Stimulated activated CD8-positive, alpha-beta memory T cell treated with anti-CD3 and anti-CD28 coated beads, Interleukin-7, amount 100 ng/mL, for 1 hour (primary cell): Measurements from ENCODE around the gene MCM3.

ENCODE experiments used
- DNase-seq, 2 donors: peaks; one replicate each; pipeline ENCODE4 v3.0.0-alpha.2; 2020; ENCODE audit warnings: low read depth in 2 of 2

Gene MCM3

DNA sequence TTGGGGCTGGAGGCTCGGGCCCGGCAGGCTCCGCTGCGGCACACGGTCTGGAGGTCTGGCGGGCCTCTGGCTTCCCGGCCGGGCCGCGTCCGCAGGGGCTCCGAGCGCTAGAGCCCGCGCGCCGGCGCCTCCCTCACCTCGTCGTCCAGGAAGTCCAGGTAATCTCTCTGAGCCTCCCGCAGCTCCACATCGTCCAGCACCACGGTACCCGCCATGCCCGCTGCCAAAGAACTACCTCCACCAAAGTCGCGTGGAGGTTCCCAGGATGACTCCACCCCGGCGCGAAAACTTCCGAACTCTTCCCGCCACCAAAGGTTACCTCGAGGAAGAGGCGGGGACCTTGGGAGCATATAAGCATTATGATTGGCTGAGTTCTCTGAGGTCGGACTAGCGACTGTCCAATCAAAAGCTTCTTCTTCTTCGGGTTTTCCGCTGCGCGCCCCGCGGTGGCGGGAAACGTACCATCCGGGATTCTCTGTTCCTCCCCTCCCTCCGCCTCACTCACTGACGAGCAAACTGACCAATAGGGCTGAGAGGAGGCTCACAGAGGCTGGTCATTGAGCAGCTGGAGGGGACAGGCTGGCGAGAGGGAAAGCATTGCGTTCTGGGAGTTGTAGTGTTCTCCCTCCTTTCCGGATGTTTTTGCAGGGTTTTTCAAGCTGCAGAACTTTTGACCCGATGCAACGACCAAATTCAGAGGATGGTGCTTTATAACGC is at the start of gene MCM3:
Gene MCM3 (minus strand): TSS at position 283 of the 717 bp plus-strand sequence. CDS start 68 bp downstream, at position 215.
- DNase-seq: peak; percentile 79 to 88

DNA sequence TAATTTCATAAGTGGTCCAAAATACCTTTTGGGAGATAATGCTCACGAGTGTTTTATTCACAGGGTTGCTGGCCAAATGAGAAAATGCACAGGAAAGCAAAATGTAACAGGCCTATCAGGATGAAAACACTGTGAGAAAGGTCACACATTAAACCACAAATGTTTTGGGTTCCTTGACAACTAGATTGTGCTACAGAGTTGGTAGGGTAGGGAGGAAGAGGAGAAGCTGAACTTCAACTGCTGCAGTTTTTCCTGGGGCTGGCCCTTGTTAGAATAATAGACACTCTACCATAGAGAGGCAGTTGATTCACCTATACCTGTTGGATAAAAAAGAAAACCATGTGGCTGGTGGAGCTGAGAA is 49.3 kb upstream of the MCM3 start:
- DNase-seq: no peak

GRCh38 chr6:52331793-52332457 is 47.4 kb upstream of the MCM3 start:
- no peak for DNase-seq

GRCh38 chr6:52330470-52330869 is 45.9 kb upstream of the MCM3 start:
- no peak for DNase-seq

GRCh38 chr6:52328729-52329128 is 44.2 kb upstream of the MCM3 start:
- DNase-seq: no peak

- no peak for DNase-seq
These were observed 43.7 kb upstream of the MCM3 start for GRCh38 chr6:52328303-52328662.

- DNase-seq: no peak
These were observed 42.2 kb upstream of the MCM3 start for GRCh38 chr6:52326540-52327364.

DNA sequence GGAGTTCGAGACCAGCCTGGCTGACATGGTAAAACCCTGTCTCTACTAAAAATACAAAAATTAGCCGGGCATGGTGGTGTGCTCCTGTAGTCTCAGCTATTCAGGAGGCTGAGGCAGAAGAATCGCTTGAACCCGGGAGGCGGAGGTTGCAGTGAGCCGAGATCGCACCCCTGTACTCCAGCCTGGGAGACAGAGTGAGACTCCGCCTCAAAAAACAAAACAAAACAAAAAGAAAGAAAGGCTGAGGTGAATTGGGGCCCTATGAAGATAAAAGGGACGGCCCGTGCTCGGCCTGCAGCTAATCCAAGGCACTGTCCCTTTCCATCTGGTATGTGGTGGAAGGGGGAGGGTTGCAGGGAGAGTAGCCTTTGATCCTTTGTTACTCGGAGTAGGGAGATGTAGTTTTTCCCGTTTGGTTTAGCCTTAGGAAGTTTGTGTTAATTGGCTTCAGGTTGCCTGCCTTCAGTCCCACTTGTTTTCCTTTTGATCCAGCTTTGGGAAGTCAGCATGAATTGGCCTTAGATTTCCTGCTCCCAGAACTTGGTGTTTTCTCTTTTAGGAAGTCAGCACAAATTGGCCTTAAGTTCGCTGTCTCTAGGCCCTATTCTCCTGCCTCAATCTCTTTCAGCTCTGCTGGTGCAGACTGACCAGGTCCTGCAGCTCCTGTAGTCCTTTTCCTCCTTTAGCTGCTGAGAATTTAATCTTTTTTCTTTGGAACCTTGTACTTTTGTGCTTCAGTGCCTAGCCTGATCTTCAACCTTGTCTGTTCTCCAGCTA is 41.3 kb upstream of the MCM3 start:
- DNase-seq: no peak

DNA sequence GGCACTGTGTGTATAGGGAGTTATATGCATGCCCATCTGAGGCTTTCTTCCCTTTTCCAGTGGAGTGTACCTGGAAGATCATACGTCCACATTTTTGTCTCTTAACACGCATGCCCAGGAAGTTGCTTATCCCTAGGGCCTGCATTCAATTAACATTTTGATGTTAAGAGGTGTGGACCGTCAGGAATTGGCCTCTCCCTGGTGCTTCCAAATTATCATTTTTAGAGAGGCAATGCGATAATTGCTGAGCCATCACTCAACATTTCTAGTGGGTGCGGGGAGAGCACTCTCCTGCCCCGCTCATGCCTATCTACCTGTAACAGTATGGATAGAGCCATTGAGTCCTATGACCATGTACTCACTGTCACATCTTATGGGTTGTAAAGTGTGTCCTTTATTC is 39.6 kb upstream of the MCM3 start:
- DNase-seq: no peak

DNA sequence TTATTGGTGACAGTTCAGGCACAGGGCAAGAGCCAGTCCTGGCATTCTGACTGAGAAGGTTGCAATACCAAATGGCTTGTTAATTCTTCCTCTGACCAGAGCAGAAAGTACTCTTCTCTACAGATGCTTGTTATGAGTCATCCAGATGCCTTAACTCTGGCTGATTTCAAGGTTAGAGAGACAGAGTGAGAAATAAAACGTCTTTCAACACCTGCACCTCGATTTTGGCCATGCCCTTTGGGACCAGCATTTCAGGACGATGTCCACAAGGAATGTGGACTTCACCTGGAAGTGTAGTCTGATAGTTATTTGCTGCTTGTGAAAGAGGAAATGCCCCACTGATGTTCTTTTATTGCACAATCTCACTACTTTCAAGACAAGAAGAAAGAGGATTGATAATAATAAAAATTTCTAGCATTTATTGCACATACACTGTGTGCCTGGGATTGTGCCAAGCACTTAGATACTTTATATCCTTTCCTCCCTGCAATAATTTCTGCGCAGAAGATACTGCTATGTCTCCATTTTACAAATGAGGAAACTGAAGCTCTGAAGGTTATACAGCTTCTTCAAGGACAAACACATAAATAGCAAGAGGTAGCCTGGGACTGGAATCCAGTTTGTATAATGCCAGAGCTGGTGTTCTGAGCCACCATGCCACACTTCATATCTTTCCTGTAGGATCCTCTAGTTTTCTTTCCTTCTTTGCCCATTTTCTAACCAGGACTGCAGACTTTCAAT is 33.5 kb upstream of the MCM3 start:
- no peak for DNase-seq

GRCh38 chr6:52317211-52317610 is 32.7 kb upstream of the MCM3 start:
- DNase-seq: no peak

GRCh38 chr6:52314752-52315151 is 30.2 kb upstream of the MCM3 start:
- no peak for DNase-seq

- DNase-seq: no peak
These were observed 27.9 kb upstream of the MCM3 start for GRCh38 chr6:52312461-52312860.

DNA sequence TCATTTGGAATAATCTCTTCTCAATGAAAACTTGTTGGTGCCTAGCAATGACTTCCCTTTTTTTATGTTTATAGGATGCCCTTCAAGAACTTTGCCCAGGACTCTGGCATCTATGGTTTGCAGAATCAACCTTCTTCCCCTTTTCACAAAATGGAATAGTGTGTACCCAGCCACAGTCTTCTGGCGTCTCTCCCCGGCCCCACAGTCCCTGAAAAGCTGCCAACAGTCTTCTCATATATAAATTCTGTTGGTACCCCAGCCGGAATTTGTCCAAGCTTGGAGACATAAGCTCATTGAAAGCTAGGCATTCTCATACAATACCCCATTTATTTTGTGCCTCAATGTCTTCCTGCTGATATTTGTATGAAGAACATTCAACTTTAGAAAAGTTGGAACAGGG is 26.4 kb upstream of the MCM3 start:
- DNase-seq: no peak

- DNase-seq: no peak
These were observed 23.4 kb upstream of the MCM3 start for GRCh38 chr6:52307900-52308372.

- no peak for DNase-seq
These were observed 22.7 kb upstream of the MCM3 start for GRCh38 chr6:52306972-52307870.

- DNase-seq: no peak
These were observed 21.6 kb upstream of the MCM3 start for GRCh38 chr6:52305948-52306767.

- no peak for DNase-seq
These were observed 20.9 kb upstream of the MCM3 start for GRCh38 chr6:52305411-52305810.

- no peak for DNase-seq
These were observed 20.4 kb upstream of the MCM3 start for GRCh38 chr6:52304983-52305390.
